K562 (cell line): Measurements from ENCODE around the gene PINK1. TPM values are rescaled to one million over a fixed set of nuclear protein-coding genes. Genes with fewer than 3 reads are reported as not detected.

ENCODE experiments used
- BCLAF1 ChIP-seq, 2 experiments: fragments of 450-650 bp in 1 of 2; IDR thresholded peaks; 2 replicates each; pipeline ENCODE4 v1.6.1; 2011 to 2017; ENCODE audit warnings: low read depth in 2 of 2, antibody characterized with exemption in 1 of 2, borderline replicate concordance in 1 of 2, low read length in 1 of 2, mild to moderate bottlenecking in 1 of 2, mixed read lengths in 1 of 2; ENCODE audit not compliant: control insufficient read depth in 1 of 2
- E2F6 ChIP-seq, 2 experiments: IDR thresholded peaks; 2 replicates each; pipeline ENCODE4 v1.6.1; 2011; ENCODE audit warnings: borderline replicate concordance in 1 of 2, control low read depth in 1 of 2, low read depth in 1 of 2, low read length in 1 of 2, mild to moderate bottlenecking in 1 of 2, mixed read lengths in 1 of 2, moderate library complexity in 1 of 2; ENCODE audit not compliant: insufficient read depth in 1 of 2, insufficient read length in 1 of 2, poor library complexity in 1 of 2, severe bottlenecking in 1 of 2; ENCODE audit errors: extremely low read depth in 1 of 2
- MLLT1 ChIP-seq, 2 experiments: fragments of 450-650 bp; IDR thresholded peaks; 2 replicates each; pipeline ENCODE4 v1.6.1; 2016
- RBM34 ChIP-seq: fragments of 200-400 bp; formaldehyde crosslinking; IDR thresholded peaks from 2 replicates; pipeline ENCODE4 v1.6.1; 2018; ENCODE audit warnings: low read length, borderline replicate concordance; ENCODE audit not compliant: insufficient read depth
- RNF219 ChIP-seq: fragments of 250-450 bp; sonication (Bioruptor Pico); IDR thresholded peaks from 2 replicates; pipeline ENCODE4 v1.5.0; 2022; ENCODE audit warnings: mild to moderate bottlenecking
- SAFB2 ChIP-seq: fragments of 200-400 bp; formaldehyde crosslinking; IDR thresholded peaks from 2 replicates; pipeline ENCODE4 v1.6.1; 2018; ENCODE audit warnings: borderline replicate concordance, low read length, low read depth, moderate library complexity; ENCODE audit not compliant: severe bottlenecking
- STAT6 ChIP-seq: sonication (generic); formaldehyde crosslinking; IDR thresholded peaks from 2 replicates; pipeline ENCODE4 v1.8.1; 2023; ENCODE audit warnings: mild to moderate bottlenecking, missing genetic modification reagents
- U2AF2 ChIP-seq: fragments of 200-400 bp; formaldehyde crosslinking; optimal IDR thresholded peaks from 2 replicates; pipeline ENCODE3; 2017; ENCODE audit warnings: low read depth, mild to moderate bottlenecking, low read length
- ZBTB1 ChIP-seq: sonication (generic); formaldehyde crosslinking; IDR thresholded peaks from 2 replicates; pipeline ENCODE4 v1.8.1; 2023; ENCODE audit warnings: missing genetic modification reagents, low read depth, mild to moderate bottlenecking, borderline replicate concordance
- ZNF224 ChIP-seq: sonication (generic); formaldehyde crosslinking; IDR thresholded peaks from 2 replicates; pipeline ENCODE4 v1.8.0; 2022; ENCODE audit warnings: mild to moderate bottlenecking, missing genetic modification reagents
- ZNF280B ChIP-seq: fragments of 250-450 bp; sonication (Bioruptor Pico); IDR thresholded peaks from 2 replicates; pipeline ENCODE4 v1.5.1; 2021; ENCODE audit warnings: mild to moderate bottlenecking
- polyA plus RNA-seq, 8 experiments: library from polyadenylated mRNA; depleted of rRNA in 4 of 8; stranded (reverse) in 5 of 8; unstranded in 3 of 8; fragments of >200 nt; fragmentation: Nextera tagmentation in 2 of 8; fragmentation: Illumina TruSeq in 1 of 8; extraction: Ambion mirVana in 2 of 8; extraction: Trizol in 1 of 8; gene quantifications; 2 replicates each; pipeline versions ENCODE4 v1.2.1 to v1.2.3, GENCODE V29; 2011 to 2014; ENCODE audit warnings: inconsistent platforms in 1 of 8, missing spikeins in 1 of 8
- total RNA-seq, 7 experiments: library from RNA; depleted of rRNA in 6 of 7; stranded (reverse); fragments of >200 nt in 6 of 7; fragmentation: Illumina TruSeq in 2 of 7; extraction: Trizol in 2 of 7; gene quantifications; 2 replicates each; pipeline versions ENCODE4 v1.2.1 to v1.2.3, GENCODE V29; 2011 to 2021; ENCODE audit warnings: low replicate concordance in 1 of 7

The PINK1 gene
- total and polyA plus RNA-seq, 9 of the 15 experiments (the other 6 are each of a cell fraction or from before 2014, with no cell fraction given): 1.5 to 11.3 (median 6.8) TPM

GRCh38 chr1:20633190-20634064 is at the start of gene PINK1 (continued):
- peak; percentile 81 to 93 for TF ChIP-seq E2F6 (IDR thresholded peaks at IDR 0.05; ENCODE audit: borderline replicate concordance in 1 of 2, extremely low read depth in 1 of 2, insufficient read depth in 1 of 2, insufficient read length in 1 of 2, low read depth in 1 of 2, low read length in 1 of 2, poor library complexity in 1 of 2, severe bottlenecking in 1 of 2)
- no peak for TF ChIP-seq BCLAF1 (IDR thresholded peaks at IDR 0.05; ENCODE audit: borderline replicate concordance in 1 of 2, control insufficient read depth in 1 of 2, low read depth in 2 of 2, low read length in 1 of 2)
- TF ChIP-seq ZBTB1 (CRISPR knock-in tag): 0 out of 2 replicates have a peak, but pooled peaks have one; percentile 50
- no peak for TF ChIP-seq MLLT1 (IDR thresholded peaks at IDR 0.05)
- no peak for TF ChIP-seq STAT6
- TF ChIP-seq RBM34: no peak
- no peak for TF ChIP-seq ZNF280B (CRISPR knock-in tag)
- no peak for TF ChIP-seq U2AF2
- TF ChIP-seq RNF219 (CRISPR knock-in tag): no peak
- no peak for TF ChIP-seq SAFB2
- TF ChIP-seq ZNF224: no peak
